Liver (tissue), 9 donors: ENCODE results near the gene PDE9A. TPM values are rescaled to one million over a fixed set of nuclear protein-coding genes. Genes with fewer than 3 reads are reported as not detected.

Source experiments
- DNase-seq: peaks from one replicate; pipeline ENCODE4 v3.0.0-alpha.2; 2017; ENCODE audit warnings: low spot score
- H3K27ac ChIP-seq, 2 donors: one replicate each; pipeline ENCODE4 v1.7.0; 2013; ENCODE audit warnings: inconsistent platforms in 2 of 2, low read length in 2 of 2, control low read depth in 1 of 2, low read depth in 1 of 2, mild to moderate bottlenecking in 1 of 2
- H3K27me3 ChIP-seq, 4 donors: one replicate each; pipeline versions ENCODE4 v1.6.1 to v1.7.0; 2013; ENCODE audit warnings: low read length in 3 of 4, inconsistent platforms in 1 of 4, mild to moderate bottlenecking in 1 of 4, moderate library complexity in 1 of 4; ENCODE audit not compliant: control insufficient read depth in 4 of 4, insufficient read depth in 4 of 4
- H3K36me3 ChIP-seq, 4 donors: one replicate each; pipeline versions ENCODE4 v1.6.1 to v1.7.0; 2013; ENCODE audit warnings: low read length in 3 of 4, mild to moderate bottlenecking in 3 of 4, low read depth in 1 of 4, moderate library complexity in 1 of 4; ENCODE audit not compliant: control insufficient read depth in 4 of 4, insufficient read depth in 3 of 4
- H3K4me1 ChIP-seq, 4 donors: one replicate each; pipeline versions ENCODE4 v1.6.1 to v1.7.0; 2013; ENCODE audit warnings: low read length in 3 of 4, mild to moderate bottlenecking in 3 of 4, moderate library complexity in 1 of 4; ENCODE audit not compliant: control insufficient read depth in 4 of 4, insufficient read depth in 4 of 4
- H3K4me3 ChIP-seq, 3 donors: one replicate each; pipeline versions ENCODE4 v1.6.1 to v1.7.0; 2013; ENCODE audit warnings: low read length in 3 of 3, control low read depth in 1 of 3, low read depth in 1 of 3, mild to moderate bottlenecking in 1 of 3
- H3K9ac ChIP-seq, 2 donors: one replicate each; pipeline ENCODE4 v1.7.0; 2013; ENCODE audit warnings: low read length in 2 of 2, mild to moderate bottlenecking in 2 of 2, moderate library complexity in 2 of 2, control low read depth in 1 of 2, low read depth in 1 of 2
- H3K9me3 ChIP-seq, 4 donors: one replicate each; pipeline versions ENCODE4 v1.6.1 to v1.7.0; 2013; ENCODE audit warnings: low read length in 3 of 4; ENCODE audit not compliant: control insufficient read depth in 4 of 4
- ATF3 ChIP-seq: IDR thresholded peaks from 2 replicates; pipeline ENCODE4 v1.6.1; 2016; ENCODE audit warnings: antibody characterized with exemption
- CTCF ChIP-seq: fragments of 150-350 bp; IDR thresholded peaks from 2 replicates; pipeline ENCODE4 v1.5.1; 2017; ENCODE audit warnings: improper control_type of control experiment, low read depth, low read length; ENCODE audit not compliant: missing input control
- EGR1 ChIP-seq, 2 donors: IDR thresholded peaks; 2 replicates each; pipeline ENCODE4 v1.6.1; 2016 to 2018; ENCODE audit warnings: antibody characterized with exemption in 2 of 2, low read depth in 2 of 2
- FOXA1 ChIP-seq: IDR thresholded peaks from 2 replicates; pipeline ENCODE4 v1.6.1; 2016; ENCODE audit warnings: antibody characterized with exemption
- FOXA2 ChIP-seq: IDR thresholded peaks from 2 replicates; pipeline ENCODE4 v1.6.1; 2016; ENCODE audit warnings: antibody characterized with exemption
- GABPA ChIP-seq, 2 donors: IDR thresholded peaks in 1 of 2; conservative IDR thresholded peaks in 1 of 2; 2 replicates each; pipeline ENCODE4 v1.6.1; 2016; ENCODE audit warnings: antibody characterized with exemption in 2 of 2, mild to moderate bottlenecking in 1 of 2, moderate library complexity in 1 of 2
- HNF4A ChIP-seq, 2 donors: conservative IDR thresholded peaks; 2 replicates each; pipeline ENCODE4 v1.6.1; 2016; ENCODE audit warnings: antibody characterized with exemption in 2 of 2, mild to moderate bottlenecking in 2 of 2
- HNF4G ChIP-seq: IDR thresholded peaks from 2 replicates; pipeline ENCODE4 v1.6.1; 2016; ENCODE audit warnings: antibody characterized with exemption
- JUND ChIP-seq, 2 donors: IDR thresholded peaks; 2 replicates each; pipeline ENCODE4 v1.6.1; 2016; ENCODE audit warnings: antibody characterized with exemption in 2 of 2
- MAX ChIP-seq: IDR thresholded peaks from 2 replicates; pipeline ENCODE4 v1.6.1; 2016; ENCODE audit warnings: antibody characterized with exemption
- NR2F2 ChIP-seq: IDR thresholded peaks from 2 replicates; pipeline ENCODE4 v1.6.1; 2016; ENCODE audit warnings: antibody characterized with exemption
- RAD21 ChIP-seq, 2 donors: IDR thresholded peaks; 2 replicates each; pipeline ENCODE4 v1.6.1; 2016; ENCODE audit warnings: antibody characterized with exemption in 2 of 2, mild to moderate bottlenecking in 2 of 2
- REST ChIP-seq: IDR thresholded peaks from 2 replicates; pipeline ENCODE4 v1.6.1; 2016; ENCODE audit warnings: antibody characterized with exemption, mild to moderate bottlenecking
- RXRA ChIP-seq, 2 donors: IDR thresholded peaks; 2 replicates each; pipeline ENCODE4 v1.6.1; 2017 to 2018; ENCODE audit warnings: antibody characterized with exemption in 2 of 2, mild to moderate bottlenecking in 1 of 2
- TAF1 ChIP-seq: conservative IDR thresholded peaks from 2 replicates; pipeline ENCODE4 v1.6.1; 2016; ENCODE audit warnings: antibody characterized with exemption, mild to moderate bottlenecking
- YY1 ChIP-seq: IDR thresholded peaks from 2 replicates; pipeline ENCODE4 v1.6.1; 2016; ENCODE audit warnings: antibody characterized with exemption, mild to moderate bottlenecking
- ZBTB33 ChIP-seq: IDR thresholded peaks from 2 replicates; pipeline ENCODE4 v1.6.1; 2016; ENCODE audit warnings: antibody characterized with exemption
- WGBS: extraction: QIAGEN DNeasy Blood & Tissue Kit; methylation state at CpG from one replicate; pipeline ENCODE4 v1.1.7; 2013; 5-methylcytosine and 5-hydroxymethylcytosine counted together
- polyA plus RNA-seq, 2 donors: library from polyadenylated mRNA; stranded (reverse) in 1 of 2; unstranded in 1 of 2; fragments of 200-250 nt in 1 of 2; fragments of >200 nt in 1 of 2; fragmentation: Nextera tagmentation in 1 of 2; extraction: Ambion mirVana in 1 of 2; gene quantifications; one replicate each; pipeline versions ENCODE4 v1.2.1 to v1.2.3, GENCODE V29; 2013 to 2015
- total RNA-seq, 2 donors: library from RNA; depleted of rRNA; stranded (reverse); fragments of >200 nt; gene quantifications; one replicate each; pipeline ENCODE4 v1.2.3, GENCODE V29; 2014
- donor health status: healthy.
- donor health status: healthy.
- donor health status: healthy.
- donor health status: healthy.
- donor health status: healthy.

PDE9A gene
- total and polyA plus RNA-seq, 4 donors: 1.5 to 4.2 (median 2.7) TPM

GRCh38 chr21:42680058-42680330, 26.6 kb downstream of the PDE9A start:
- no peak overlapping the region for H3K27ac ChIP-seq
- peaks cover 0 to 2% (median 0%) of the 10 kb centered on the region in 4 donors for H3K27me3 ChIP-seq
- 95% methylated on average over 7 of the region's 7 CpGs for WGBS
- no peaks in the 10 kb centered on the region for H3K4me1 ChIP-seq
- no peaks in the 10 kb centered on the region for H3K9me3 ChIP-seq
- H3K36me3 ChIP-seq: no peaks in the 10 kb centered on the region
- no peak for DNase-seq
- H3K9ac ChIP-seq: no peak overlapping the region
- no peak for TF ChIP-seq HNF4G
- TF ChIP-seq RAD21 (IDR thresholded peaks at IDR 0.05): no peak
- TF ChIP-seq REST: no peak
- TF ChIP-seq NR2F2: no peak
- no peak for TF ChIP-seq HNF4A (conservative IDR thresholded peaks at IDR 0.05)
- TF ChIP-seq EGR1 (IDR thresholded peaks at IDR 0.05; ENCODE audit: low read depth in 2 of 2): no peak
- TF ChIP-seq JUND (IDR thresholded peaks at IDR 0.05): no peak
- no peak for TF ChIP-seq YY1
- TF ChIP-seq FOXA2: no peak
- no peak for TF ChIP-seq MAX
- no peak for TF ChIP-seq FOXA1
- TF ChIP-seq GABPA (IDR thresholded peaks at IDR 0.05 in 1 of 2, conservative IDR thresholded peaks at IDR 0.05 in 1 of 2): no peak
- no peak for TF ChIP-seq ZBTB33
- TF ChIP-seq RXRA (IDR thresholded peaks at IDR 0.05): no peak
- H3K4me3 ChIP-seq: no peak overlapping the region

- H3K9ac ChIP-seq: no peak overlapping the region
- 97% methylated on average over 11 of the region's 11 CpGs for WGBS
- no peak for DNase-seq
- TF ChIP-seq REST: no peak
- TF ChIP-seq ATF3: no peak
- no peak for TF ChIP-seq JUND (IDR thresholded peaks at IDR 0.05)
- TF ChIP-seq FOXA1: no peak
- TF ChIP-seq NR2F2: no peak
- no peak for TF ChIP-seq RAD21 (IDR thresholded peaks at IDR 0.05)
- TF ChIP-seq TAF1: no peak
- TF ChIP-seq CTCF: no peak
- no peak for TF ChIP-seq FOXA2
- no peak for TF ChIP-seq ZBTB33
- no peak for TF ChIP-seq RXRA (IDR thresholded peaks at IDR 0.05)
- TF ChIP-seq HNF4G: no peak
- TF ChIP-seq EGR1 (IDR thresholded peaks at IDR 0.05; ENCODE audit: low read depth in 2 of 2): no peak
- H3K36me3 ChIP-seq: no peaks in the 10 kb centered on the region
- peaks cover 0 to 2% (median 0%) of the 10 kb centered on the region in 4 donors for H3K27me3 ChIP-seq
- H3K4me1 ChIP-seq: no peaks in the 10 kb centered on the region
- H3K9me3 ChIP-seq: no peaks in the 10 kb centered on the region
- H3K27ac ChIP-seq: no peak overlapping the region
- H3K4me3 ChIP-seq: no peak overlapping the region
Observed at GRCh38 chr21:42680429-42680828, 27.0 kb downstream of the PDE9A start.
